GM18519 (cell line): Measurements from ENCODE around the gene AUTS2.

Source experiments
- ATAC-seq: cut with Tn5 transposase; IDR thresholded peaks from one replicate; pipeline ENCODE4 v1.9.1; 2021; ENCODE audit warnings: mild to moderate bottlenecking, moderate library complexity; ENCODE audit not compliant: unreplicated experiment, low FRiP score

The AUTS2 gene

DNA sequence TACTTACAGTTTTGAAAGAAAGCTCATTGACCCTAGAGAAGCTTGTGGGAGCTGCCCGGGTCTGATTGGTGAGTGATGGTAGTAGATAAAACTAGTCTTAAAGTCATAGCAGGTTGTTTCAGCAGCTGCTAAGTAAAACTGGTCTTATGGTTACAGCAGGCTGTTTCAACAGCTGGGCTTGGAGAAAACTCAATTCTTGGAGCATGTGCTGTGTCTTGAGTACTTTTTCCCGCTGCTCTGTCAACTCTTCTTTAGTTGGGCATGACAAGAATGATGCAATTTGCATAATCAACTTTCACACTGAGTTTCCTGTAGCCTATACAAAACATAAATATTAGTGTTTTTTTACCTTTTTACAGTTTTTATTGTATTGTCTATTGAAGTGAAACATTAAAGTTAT, 707.9 kb downstream of the AUTS2 start:
- no peak for ATAC-seq

DNA sequence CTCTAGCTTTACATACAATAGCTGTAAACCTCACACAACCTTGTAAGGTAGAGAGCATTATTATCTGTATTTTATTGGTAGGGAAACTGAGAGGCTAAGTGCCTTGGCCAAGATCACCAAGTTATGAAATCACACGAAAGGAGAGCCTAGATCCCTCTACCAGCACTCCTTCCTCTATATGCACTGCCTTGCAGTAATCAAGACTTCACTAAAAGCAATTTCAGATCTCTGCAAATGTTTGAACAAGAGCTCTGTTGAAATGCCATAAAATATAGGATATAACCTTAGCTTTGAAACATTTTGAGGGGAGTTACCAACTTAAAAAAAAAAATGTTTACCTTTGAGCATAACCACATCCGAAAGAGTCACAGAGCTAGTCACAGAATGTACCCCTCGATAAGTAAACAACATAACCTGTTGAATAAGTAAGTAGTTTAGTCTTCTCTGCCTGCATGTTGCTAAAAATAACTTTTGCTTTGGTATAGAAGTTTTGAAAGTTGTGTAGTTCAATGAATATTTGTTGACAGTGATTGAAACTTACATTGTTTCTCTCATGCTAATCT, 709.4 kb downstream of the AUTS2 start:
- ATAC-seq: no peak

DNA sequence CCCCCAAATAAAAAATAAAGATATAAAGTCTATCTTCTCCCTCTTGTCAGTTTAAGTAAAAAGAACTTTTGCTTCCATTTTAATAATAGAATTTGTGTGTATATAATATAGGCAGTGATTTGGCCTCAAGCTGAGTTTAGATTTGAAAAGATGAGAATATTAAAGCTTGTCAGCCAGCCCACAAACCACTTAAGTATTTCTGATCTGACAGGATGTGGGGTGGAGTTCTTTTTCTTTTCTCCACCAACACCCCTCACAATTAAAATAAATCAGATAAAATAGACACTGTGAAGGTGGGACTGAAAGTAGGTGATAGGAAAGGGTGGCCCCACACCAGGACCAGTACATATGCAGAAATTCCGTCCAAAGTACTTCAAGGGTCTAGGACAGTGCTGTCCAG, 714.1 kb downstream of the AUTS2 start:
- ATAC-seq: no peak

DNA sequence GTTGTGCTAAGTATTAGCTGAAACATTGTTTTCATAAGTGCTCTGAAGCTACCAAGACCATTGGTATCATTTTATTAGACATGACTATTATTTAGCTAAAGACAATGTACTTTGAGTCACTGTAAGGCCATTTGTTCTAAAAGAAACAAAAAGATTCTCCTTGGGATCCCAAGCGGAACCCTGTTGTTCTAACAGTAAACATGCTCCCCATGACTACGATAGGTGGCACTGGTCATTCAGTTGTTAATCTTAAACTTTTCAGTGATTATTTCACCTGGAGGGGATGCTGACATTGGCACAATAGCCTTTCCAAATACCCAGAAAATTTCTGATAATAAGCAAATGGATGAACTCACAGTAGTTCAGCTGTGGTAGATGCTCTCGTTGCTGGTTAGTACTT, 715.0 kb downstream of the AUTS2 start:
- no peak for ATAC-seq

DNA sequence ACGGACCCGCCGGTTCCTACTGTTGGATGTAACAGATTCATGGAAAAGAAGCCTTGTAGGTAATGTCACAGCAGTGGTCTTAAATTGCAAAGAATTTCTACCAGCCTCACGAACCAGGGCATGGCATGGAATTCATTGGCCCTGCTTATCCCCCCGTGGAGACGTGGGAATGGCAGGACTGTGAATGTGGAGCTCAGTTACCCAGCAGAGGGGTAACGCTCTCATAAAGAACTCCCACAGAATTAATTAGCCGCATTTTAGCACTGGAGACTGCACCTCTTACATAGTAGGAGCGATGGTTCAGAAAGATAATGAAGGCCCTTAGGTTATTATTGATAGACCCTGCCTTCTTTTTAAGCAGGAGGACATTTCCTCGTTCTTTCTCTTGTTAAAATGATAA, 715.4 kb downstream of the AUTS2 start:
- no peak for ATAC-seq

DNA sequence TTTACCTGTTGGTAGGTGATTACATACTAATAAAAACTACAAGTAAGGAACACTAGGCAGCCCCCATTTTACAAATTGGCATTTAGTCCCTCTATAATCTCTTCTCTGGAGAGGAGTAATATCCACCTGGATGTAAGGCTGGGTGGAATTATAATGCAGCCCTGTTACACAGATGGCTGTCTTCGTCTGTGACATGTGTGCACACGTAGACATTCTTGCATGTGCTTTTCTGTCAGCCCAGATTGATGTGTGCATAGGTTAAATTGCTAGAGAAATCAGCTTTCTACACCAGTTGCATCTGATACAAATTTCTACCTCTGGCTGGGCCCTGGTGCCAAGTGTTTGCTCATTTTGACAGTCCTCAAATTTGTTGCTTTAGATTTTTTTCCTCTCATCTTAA, 715.9 kb downstream of the AUTS2 start:
- ATAC-seq: no peak

DNA sequence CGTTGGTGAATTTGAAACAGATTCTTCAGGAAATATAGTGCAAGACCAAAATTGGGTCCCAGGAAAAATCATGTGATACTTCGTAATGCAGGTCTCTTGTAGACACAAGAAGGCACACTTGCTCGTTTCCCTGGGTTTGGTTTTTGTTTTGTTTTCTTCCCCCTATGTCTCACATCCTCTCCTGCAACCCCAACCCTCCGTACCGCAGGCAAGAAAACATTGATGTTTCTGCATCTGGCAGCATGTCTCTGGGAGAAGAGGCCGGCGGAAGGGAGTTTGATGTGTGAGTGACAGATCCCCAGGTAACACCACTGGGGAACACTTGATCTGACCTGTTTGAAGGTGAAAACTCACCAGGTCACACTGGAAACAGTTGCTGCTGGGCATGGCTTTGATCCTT, 718.5 kb downstream of the AUTS2 start:
- no peak for ATAC-seq

DNA sequence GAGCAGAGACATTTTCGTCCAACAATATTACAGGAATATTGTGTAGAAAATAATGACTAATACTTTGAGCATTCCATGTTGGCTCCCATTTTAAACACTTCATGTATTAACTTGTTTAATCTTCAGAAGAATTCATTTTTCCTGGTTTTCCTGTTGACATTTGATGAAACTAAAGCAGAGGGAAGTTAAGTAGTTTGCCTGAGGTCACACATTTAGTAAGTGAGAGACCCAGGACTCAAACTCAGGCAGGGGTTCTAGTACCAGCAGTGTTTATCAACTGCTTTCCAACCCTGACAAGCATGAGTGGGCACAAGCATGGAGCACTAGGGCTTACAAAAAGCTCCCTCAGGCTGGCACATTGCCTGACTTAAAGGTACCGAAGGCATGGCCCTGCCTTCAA, 719.1 kb downstream of the AUTS2 start:
- ATAC-seq: no peak

DNA sequence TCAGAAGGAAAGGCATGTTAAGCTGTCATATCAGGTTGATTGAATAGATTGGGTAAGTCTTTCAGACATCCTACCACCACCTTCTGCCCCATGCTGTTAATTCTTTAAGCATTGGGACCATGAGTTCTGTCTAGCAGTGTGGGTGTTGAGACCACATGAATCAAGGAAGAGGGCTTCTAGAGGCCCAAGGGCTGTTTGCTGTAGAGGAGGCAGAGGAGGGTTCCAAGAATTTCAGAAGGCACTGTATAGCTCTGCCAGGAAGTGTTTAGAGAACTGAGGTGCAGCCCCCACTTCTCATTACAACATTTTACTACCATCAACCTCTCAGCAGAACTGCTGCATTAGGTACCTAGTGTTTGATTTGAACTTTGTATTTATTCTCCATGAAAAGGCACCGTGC, 720.2 kb downstream of the AUTS2 start:
- no peak for ATAC-seq

DNA sequence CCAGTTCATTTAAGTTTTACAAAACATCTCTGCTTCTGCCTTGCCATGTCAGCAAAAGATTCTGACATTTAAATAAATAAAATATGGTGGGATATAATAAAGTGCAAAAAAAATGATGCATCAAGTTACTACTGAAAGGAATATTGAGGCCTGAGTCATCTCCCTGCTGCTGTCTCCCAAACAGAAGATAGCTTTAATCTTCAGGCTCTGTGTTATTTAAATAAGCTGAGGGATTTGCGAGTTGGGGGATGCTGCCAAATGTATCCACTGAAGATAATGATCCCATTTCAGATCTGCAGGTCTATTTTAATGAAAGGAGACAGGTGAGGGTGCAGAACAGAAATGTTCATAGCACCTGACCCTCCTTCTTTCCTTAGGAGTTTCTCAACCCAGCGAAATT, 720.8 kb downstream of the AUTS2 start:
- no peak for ATAC-seq

DNA sequence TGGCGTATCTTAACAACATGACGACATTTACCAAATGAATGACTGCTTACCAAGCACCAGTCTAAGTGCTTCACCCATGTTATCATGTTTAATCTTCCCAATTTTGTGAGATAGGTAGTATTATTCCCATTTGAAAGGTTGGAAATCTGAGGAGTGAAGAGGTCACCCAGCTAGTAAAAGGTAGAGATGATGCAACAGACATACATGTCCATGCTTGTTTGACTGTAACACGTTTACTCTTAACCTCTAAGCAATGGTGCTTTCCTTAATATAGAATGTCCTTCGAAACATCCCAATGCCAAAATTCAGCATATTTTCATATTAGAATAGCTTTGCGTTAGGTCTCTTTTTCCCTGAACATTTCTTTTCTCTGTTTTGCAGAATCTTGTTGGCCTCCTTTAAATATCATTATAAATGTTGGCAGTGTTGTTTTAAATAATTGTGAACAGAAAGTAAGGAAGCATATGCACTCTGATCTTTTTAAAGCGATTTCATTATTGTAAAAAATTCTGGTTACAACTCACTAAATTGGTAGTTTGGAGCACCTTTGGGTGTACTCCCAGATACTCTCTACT, 722.8 kb downstream of the AUTS2 start:
- ATAC-seq: no peak

DNA sequence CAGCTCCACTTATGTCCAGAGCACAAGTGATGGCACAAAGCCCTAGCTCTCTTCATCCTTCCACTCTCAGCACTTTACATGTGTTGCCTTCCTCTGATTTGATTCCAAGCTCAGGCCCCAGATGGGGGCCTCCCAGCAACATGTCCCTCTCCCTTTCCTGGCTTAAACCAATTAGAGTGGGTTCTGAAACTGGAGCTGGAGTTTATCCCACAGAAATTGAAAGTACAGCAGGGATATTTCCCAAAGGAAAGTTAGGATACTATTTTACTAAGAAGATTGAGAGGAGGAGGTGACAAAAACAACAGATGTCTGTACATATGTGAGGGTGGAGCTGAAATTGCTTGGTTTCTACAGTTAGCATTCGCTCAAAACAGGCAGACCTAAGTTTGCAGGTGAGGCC, 724.6 kb downstream of the AUTS2 start:
- no peak for ATAC-seq

DNA sequence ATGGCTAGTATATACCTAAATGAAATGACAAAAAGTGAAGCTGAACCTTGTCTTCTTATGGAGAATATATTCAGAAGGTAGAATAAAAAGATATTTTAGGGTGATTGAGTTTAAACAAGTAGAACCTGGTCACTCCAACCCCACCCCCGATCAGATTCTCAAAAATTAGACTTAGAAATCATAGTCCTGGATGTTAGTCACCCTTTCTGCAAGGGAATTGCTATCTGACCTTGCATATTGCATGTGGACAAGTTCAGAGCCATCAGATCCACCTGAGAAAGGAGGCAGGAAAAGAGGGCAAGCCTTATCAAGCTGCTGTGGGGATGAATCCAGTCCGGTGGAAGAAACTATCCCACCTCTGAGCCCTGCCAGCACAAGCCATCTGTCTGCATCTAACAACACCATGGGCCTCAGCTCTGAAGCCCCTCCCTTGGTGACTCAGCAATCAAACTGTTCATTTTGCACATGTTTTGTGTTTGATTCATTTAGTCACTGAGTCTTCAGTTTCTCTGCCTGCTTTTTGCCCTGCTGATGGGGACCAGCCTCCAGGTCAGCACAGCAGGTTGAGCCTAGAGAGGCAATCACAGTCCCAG, 727.3 kb downstream of the AUTS2 start:
- no peak for ATAC-seq

DNA sequence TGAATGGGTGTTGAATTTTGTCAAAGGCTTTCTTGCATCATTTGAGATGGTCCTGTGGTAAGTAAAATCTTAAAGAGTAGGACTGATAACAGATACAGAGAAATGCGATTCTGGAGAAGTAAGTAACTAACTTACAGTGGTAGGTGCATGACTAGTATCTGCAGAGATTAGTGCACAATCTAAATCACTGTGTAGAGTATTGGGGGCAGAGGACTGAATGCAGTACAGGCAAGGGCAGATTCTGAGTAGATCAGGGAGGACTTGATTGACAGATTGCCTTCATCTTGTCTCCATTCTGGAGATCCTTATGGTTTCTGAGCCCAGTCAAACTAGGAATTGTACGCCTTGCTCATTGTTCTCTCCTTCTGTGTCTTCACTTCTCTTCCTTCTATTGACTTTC, 736.0 kb downstream of the AUTS2 start:
- no peak for ATAC-seq

DNA sequence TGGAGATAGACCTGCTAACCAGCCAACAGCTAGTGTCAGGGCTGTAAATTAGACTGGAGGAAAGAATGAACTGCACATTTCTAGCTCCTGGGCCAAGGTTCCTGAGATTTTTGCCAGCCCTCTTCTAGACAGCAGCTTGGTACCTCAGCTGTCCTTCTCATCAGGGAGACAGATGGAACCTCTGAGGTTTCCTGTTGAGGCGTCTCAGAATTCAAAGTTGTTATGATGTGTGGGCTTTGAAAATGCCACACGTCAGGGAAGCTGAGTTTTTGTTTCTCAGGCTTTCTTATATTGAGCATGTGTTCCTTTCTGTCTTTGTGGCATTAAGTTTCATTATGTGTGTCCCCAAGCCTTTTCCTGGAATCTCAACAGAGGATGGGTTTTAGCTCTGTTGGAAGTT, 736.6 kb downstream of the AUTS2 start:
- no peak for ATAC-seq

DNA sequence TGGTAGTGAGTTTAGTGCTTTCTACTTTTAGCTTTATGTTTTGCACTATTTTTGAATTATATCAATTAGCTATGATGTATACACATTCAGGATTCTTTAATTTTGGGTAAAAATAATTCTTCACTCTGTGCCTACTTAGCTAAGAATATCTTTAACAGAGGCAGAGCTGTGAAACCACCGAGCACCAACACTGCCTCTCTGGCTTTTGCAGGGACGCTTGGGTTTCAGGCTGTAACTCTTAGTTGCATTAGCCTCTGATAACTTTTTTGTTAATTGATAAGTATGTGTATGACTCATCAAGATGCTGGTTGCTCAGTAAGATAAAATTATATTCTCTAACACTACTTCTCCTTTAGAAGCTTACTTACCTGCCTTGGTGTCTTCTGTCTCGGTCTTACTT, 738.3 kb downstream of the AUTS2 start:
- no peak for ATAC-seq

DNA sequence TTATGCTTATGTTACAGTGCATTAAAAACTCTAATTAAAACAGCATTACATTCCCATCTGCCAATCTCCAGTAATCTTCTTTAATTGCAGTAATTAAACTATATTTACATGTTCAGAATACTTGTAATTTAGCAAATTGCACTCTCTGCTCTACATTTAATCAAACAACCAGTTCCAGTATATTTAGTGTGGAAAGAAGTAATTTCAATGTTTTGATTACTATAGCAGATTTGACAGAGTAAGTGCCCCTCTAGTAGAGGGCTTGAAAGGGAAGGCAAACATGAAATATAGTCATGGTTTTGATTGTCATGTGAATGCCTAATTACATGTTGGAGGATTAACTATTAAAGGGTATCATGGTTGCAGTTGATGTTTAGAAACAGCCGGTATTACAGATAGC, 739.7 kb downstream of the AUTS2 start:
- no peak for ATAC-seq

DNA sequence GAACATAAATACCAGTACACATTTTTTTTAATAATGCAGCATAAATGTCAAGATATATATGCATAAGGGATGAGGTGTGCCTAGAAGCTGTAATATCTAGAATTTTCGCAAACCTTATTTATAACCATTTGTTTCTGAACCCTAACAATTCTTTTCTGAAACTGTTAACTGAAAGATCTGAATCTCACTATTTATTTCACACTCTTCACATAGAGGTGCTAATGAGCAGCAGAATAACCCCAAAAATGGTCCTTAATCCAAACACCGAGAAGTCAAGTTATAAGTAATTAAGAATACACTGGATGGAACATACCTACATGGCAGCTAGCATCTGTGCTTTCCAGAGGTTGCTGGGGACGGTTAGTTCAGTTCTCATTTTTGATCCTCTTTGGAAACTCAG, 742.0 kb downstream of the AUTS2 start:
- no peak for ATAC-seq

DNA sequence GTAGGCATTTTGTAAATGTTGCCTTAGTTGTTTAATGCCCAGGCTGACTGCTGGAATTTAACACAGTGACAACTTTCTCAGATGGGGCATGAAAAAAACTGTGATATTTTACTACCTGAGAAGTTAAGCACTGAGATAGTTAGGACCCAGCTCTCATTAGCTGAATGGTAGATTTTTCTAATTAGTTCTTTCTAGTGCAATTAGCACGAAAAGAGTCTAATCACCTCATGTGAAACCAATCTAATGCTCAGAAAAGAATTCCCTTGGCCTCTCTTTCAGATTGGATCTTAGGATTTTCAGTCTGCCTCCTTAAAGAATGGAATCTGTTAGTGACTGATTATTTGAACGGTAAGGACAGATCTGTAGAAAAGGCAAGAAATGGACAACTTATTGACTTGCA, 743.2 kb downstream of the AUTS2 start:
- no peak for ATAC-seq

DNA sequence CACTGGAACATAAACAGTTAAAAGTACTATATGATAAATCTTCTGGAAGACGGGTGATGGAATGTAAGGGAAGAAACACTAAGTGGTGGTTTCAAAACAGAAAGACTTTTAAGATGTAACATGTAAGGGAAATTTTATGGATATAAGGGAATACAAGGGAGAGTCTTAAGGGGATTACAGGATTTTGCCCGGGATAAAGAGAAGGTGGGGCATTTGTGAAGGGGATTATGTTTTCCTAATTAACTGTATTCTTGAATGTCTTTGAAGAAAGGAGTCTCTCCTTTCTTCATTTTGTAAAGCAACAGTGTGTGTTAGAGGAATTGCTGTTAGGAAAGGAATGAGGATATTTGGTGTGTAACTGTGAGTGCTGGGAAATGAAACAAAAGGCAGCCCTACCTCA, 745.2 kb downstream of the AUTS2 start:
- no peak for ATAC-seq

DNA sequence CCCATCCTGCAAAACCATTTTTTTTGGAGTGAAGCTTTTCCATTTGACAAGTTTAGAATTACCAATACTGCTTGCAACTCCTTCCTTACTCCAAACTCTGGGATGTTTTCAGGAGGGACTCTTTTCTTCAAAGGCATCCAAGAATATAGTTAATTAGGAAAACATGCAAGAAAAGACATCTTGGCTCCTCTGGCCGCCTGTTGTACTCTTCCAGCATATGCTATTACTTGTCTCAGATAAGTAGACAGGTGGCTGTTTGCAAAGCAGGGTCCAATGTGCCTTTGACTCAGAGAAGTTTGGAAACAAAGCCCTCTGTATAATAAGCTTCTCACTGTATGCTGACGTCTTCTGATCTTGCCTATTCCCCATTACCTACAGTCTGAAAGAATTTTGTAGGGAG, 746.5 kb downstream of the AUTS2 start:
- ATAC-seq: no peak

DNA sequence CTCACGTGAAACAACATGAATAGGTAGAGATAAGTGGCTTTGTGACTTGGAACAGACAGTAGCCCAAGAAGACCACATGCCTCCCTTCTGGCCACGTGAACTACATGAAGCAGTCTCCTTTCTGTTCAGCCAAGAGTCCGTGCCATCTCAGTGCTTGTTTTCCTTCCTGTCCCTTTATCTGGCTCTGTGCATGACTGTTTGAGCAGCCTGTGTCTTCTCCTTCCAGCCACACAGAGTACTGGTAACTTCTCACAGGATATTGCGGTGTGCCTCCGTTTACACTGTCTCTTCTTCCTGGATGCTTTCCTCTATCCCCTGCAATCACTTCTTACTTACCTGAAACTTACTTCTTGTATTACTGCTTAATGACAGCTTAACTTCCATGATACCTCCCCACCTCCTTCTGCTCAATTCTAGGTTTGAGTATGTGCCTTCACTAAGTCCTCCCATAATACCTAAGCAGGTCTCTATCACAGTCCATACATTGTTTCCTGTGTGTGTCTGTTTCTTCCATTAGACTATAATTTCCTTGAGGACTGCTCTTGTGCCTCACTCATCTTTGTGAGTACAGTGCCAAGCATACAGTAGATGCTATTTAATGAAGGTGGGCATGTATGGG, 748.7 kb downstream of the AUTS2 start:
- ATAC-seq: no peak
